GM18520 (cell line): ENCODE measurements around the gene MTCP1.

Experiments
- ATAC-seq: cut with Tn5 transposase; IDR thresholded peaks from one replicate; pipeline ENCODE4 v1.9.1; 2021; ENCODE audit not compliant: unreplicated experiment

The MTCP1 gene, protein sequence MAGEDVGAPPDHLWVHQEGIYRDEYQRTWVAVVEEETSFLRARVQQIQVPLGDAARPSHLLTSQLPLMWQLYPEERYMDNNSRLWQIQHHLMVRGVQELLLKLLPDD

DNA sequence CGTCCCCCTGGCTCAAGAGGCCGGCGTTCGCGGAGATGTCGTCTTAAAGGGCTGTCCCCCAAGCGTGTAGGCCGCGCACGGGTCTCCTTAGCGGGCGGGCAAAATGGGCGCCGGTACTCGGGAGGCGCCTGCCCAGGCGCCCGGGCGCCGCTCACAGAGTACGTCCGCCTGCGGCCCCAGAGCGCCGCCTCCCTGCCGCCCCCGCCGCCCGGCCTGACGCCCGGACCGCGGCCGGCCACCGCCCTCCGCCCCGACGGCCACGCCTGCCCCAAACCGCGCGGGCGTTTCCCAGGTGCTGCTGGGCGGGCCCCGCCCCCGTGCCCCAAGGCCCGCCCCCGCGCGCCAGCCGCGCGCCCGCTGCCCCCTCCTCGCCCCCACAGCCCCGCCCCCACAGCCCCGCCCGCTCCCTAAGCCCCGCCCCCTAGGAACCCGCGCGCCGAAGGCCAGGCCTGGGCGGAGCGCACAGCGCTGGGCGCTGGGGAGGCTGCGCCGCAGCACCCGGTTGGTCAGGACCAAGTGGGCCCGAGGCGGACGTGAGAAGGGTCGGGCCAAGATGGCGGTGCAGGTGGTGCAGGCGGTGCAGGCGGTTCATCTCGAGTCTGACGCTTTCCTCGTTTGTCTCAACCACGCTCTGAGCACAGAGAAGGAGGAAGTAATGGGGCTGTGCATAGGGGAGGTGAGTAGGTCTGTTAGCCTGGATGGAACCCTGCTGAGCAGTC lies at the start of gene MTCP1, which contains the start of the genes BRCC3 and CMC4:
MTCP1 (minus strand) TSS at position 162 of the 719 bp plus-strand sequence. CDS start 5,126 bp downstream, outside the sequence.
BRCC3 (plus strand) TSS at position 534 of the 719 bp plus-strand sequence; CDS start at position 554, 20 bp downstream.
CMC4 (minus strand) TSS at position 162 of the 719 bp plus-strand sequence. CDS start 7,113 bp downstream, outside the sequence.
- ATAC-seq, result peak; percentile 77

GRCh38 chrX:155115174-155115819 lies 44.4 kb upstream of the MTCP1 start:
- no peak for ATAC-seq

- ATAC-seq, result no peak
These were observed 42.2 kb upstream of the MTCP1 start for GRCh38 chrX:155113097-155113496.

GRCh38 chrX:155112171-155112570 lies 41.2 kb upstream of the MTCP1 start:
- ATAC-seq, result no peak

GRCh38 chrX:155108427-155108826 lies 37.5 kb upstream of the MTCP1 start:
- ATAC-seq, result no peak

DNA sequence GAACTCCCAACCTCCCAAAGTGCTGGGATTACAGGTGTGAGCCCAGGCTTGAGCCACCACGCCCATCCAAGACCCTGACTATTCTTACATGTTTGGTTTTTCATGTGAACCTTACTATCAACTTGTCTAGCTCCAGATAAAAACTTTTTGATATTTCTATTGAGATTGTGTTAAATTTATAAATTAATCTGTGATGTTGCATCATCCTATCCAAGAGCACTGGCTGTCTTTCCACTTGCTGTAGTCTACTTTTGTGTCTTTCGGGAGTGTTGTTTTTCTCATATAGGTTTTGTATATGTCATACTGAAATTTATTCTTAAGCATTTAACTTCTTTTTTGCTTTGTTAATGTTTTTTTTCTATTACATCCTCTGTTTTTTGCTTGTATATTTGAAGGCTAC lies 35.0 kb upstream of the MTCP1 start:
- ATAC-seq, result no peak

DNA sequence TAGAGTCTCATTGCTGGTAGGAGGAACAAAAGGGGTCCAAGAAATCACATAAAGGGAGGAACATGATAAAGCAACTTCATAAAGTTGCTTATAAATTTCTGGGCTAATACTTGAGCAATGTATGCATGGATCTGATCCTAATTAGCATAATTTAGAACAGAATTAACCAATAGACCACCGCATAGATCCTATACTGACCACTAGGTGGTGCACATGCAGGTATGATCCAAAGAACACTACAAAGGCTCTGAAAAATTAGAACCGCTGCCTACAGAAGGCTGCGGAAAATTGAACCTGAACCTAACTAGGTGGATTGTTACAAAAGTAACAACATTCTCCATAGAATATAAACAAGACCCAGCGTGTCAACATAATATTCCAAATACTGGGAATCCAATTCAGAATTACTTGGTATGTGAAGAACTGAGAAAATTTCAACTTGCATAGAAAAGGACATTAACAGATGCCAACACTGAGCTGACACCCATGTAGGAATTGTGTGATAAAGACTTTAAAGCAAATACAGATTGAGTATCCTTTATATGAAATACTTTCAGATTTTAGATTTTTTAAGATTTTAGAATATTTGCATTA lies 23.6 kb upstream of the MTCP1 start:
- ATAC-seq, result no peak

DNA sequence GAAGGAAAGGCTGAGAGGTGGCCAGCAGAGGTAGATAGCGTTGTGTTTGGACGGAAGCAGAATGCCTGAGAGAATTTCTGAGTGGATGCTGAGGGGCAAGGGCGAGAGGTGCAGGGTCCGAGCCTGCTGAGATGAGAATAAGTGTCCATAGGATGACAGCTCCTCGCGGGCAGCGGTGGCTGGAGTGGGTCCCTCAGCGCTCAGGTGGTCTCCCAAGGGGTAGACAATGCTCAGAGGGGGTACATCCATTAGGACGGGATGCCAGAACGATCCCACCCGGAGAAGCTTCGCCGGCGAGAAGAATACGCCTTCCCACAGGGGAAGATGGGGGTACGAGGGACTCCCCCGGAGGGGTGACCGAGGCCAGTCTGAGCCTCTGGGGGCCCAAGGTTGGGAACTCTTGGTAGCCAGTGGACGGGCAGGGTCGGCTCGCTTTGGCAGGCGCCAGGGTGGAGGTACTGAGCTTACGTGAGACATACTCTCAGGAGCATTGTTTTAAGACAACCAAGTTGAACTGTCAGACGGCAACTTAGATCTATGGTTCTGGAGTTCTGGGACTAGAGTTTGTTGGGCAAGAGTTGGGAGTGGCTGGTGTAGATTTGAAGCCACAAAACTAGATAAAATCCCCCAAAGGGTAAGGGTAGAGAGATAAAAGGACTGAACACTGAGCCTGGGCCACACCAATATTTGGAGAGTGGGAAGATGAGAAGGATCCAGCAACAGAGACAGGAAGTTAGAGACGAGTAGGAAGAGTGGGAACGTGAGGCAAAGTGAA lies 16.2 kb upstream of the MTCP1 start:
- ATAC-seq, result no peak

DNA sequence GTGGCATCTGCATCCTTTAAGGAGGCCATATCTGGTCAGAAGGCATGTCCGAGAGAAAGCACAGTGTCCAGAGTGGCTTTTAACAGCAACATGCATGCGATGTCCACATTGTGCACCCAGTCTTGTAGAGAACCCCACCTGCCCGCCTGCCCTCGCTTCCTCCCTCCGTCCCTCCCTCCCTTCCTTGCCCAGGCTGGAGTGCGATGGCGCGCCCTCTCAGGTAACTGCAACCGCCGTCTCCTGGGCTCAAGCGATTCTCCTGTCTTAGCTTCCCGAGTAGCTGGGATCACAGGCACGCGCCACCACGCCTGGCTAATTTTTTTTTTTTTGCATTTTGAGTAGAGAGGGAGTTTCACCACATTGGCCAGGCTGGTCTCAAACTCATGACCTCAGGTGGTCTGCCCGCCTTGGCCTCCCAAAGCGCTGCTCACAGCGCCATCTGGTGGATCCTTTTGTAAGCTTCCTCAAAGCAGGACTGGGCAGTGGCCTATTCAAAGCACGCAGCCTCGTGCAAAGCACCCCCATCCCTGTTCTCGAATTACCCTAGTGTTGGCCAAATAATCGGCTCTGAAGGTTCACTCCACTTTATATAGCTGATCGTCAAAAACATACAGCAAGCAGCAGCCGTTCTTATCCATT lies 15.4 kb upstream of the MTCP1 start:
- ATAC-seq, result no peak

DNA sequence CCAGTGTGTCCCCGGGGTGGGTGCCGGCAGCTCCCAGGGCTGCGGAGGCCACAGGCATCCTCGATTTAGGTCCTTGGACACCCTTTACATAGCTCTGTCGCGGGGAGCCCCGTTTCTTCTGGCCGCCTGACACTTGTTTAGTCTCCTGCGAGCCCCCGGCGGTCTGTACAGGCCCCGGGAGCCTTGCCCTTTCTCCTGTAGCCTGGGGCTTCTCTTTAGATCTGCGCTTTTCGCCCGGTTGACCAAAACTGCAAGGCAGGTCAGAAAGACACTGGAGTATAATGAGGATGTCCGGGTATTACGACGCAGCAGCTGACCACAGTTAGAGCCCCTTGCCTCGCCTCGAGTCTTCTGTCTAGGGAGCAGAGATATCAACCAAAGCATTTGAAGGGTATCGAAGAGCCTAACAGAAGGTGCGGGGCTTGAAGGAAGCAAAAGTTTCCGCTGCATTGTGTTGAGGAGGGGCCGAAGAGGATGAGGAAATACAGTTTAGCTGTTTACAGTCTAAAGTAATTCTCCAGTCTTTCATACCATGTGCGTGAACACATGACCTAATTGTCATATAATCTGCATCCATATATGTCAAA lies 851 bp upstream of the MTCP1 start:
- ATAC-seq, result no peak

DNA sequence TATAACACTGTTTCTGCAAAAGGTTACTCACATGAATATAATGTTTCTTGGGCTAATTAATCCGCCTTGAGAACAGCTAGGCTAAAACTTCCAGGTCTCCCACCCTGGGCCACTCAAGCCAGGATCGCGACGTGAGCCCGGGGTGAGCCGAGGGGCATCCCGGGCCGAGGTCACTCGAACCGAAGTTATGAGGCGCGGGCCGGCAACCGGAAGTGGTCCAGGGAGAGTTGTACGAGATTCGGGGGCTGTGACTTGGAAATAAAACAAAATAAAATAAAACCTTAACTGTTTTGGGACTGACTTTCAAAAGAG lies 317 bp downstream of the MTCP1 start:
- ATAC-seq, result peak; percentile 8

DNA sequence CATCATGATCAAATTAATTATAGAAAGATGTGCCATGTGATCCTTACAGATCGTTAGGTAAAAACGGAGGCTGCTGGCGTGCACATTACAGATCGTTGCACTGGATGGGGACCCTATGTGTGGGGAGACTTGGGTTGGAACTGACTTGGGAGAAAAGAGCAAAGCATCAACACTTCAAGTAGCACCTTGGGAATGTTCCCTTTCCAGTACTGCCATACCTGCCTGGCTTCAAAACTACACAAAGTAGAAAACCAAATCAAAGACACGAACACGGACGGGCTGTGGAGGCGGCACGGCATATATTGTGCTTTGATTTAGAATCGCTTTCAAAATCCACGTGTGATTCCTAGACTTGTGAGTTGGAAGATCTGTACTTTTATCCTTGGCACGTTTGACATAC lies 898 bp downstream of the MTCP1 start:
- no peak for ATAC-seq

DNA sequence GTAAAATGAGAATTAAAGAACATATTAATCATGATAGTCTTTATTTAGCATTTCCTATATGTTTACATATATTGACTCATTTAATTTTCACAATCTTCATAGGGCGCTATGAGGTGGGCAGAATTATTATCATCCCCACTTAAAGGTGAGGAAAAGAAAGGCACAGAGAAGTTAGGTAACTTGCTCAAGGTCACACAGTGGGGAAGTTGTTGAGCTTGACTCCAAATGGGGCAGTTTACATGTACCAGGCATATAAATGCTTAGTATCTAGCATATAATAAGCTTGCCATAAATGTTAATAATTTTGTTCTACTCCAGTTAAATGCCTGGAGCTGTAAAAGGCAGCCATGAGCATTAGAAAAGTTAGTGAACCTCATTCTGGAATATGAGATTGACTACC lies 1.5 kb downstream of the MTCP1 start:
- no peak for ATAC-seq

DNA sequence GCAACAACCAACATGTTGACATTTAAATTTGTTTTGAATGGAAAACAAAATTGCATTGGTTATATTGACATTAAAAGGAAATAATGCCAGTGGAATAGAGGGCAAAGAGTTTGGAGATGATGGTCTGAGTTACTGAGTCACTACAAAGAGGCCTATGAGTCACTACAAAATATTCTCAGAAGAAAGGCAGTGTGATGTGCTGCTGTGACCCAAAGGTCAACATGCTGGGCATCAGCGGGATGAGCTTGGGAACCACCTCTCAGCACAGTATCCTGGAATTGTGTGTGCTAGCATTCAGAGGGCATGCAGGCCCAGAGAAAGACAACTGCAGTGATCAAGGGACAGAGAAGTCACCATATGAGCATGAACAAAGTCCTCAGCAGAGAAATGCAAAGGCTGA lies 2.8 kb downstream of the MTCP1 start:
- ATAC-seq, result no peak

DNA sequence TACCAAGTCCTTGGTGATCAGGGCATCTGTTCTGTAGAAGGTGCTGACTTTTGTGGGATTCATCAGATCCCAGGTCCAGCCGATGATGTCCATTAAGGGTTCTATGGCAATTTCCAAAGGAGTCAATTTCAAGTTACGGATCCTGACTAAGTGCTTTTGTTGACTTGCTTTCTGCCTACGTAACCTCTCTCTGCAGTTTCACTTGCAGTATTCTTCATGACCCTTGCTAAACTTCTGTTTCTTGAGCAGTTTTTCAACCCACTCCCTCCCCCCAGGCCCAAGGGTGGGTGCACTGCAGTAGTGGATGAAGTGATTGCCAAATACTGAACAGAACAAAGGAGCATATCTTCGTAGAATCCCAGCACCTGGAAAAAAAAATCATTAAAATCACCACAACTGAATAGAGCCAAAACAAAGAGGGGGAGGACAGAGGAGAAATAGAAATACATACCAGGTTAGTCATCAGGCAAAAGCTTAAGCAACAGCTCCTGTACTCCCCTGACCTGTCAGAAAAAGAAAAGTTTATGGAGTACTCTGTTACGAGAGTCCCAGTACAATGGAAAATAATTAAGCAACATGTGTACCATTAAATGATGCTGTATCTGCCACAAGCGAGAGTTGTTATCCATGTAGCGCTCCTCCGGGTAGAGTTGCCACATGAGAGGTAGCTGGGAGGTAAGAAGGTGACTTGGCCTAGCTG lies 5.8 kb downstream of the MTCP1 start:
- ATAC-seq, result no peak

- no peak for ATAC-seq
These were observed 9.2 kb downstream of the MTCP1 start for GRCh38 chrX:155061760-155062159.

- ATAC-seq, result no peak
These were observed 13.8 kb downstream of the MTCP1 start for GRCh38 chrX:155056877-155057792.

GRCh38 chrX:155056471-155056870 lies 14.5 kb downstream of the MTCP1 start:
- ATAC-seq, result no peak

- ATAC-seq, result no peak
These were observed 15.4 kb downstream of the MTCP1 start for GRCh38 chrX:155055494-155055893.
